T-cell (primary cell): Measurements from ENCODE around the gene SHC1. TPM values are rescaled to one million over a fixed set of nuclear protein-coding genes. Genes with fewer than 3 reads are reported as not detected.
"Not testable (repeated sequence)": the region's sequence is repeated elsewhere in the genome, so short reads cannot be mapped to it uniquely, and the experiment has no call there.

ENCODE experiments used
- ATAC-seq, 4 experiments: fragments of 200-7000 bp in 3 of 4; fragments of 150-1000 bp in 1 of 4; cut with Tn5 transposase; replicated peaks in 1 of 4; 1 replicate in 3 of 4; 2 replicates in 1 of 4; pipeline ENCODE4 v1.10.0; 2021; ENCODE audit warnings: moderate library complexity in 3 of 4, mild to moderate bottlenecking in 2 of 4, moderate number of reproducible peaks in 1 of 4
- CTCF ChIA-PET, 2 donors: fragments of 300-600 bp; sonication (Branson Sonifier 250); formaldehyde crosslinking; loops; one replicate each; lab custom pipeline; 2022; ENCODE audit warnings: antibody characterized with exemption in 2 of 2; lab: Charles Lee
- POLR2A ChIA-PET, 2 donors: fragments of 300-600 bp; sonication (Branson Sonifier 250); formaldehyde crosslinking; loops; one replicate each; lab custom pipeline; 2022; ENCODE audit warnings: antibody characterized with exemption in 2 of 2; lab: Charles Lee
- DNase-seq, 35 experiments: peaks; one replicate each; pipeline versions ENCODE4 v3.0.0 to v3.0.0-alpha.2; 2013 to 2023
- H3K27ac ChIP-seq: one replicate; pipeline ENCODE4 v1.5.1; 2013; ENCODE audit warnings: low read length
- H3K27me3 ChIP-seq, 2 experiments: replicated peaks in 1 of 2; 1 replicate in 1 of 2; 2 replicates in 1 of 2; pipeline versions ENCODE4 v1.6.1 to v1.7.0; 2013; ENCODE audit warnings: low read length in 1 of 2, mixed read lengths in 1 of 2; ENCODE audit not compliant: control insufficient read depth in 2 of 2, insufficient read depth in 2 of 2; ENCODE audit errors: extremely low read depth in 1 of 2
- H3K36me3 ChIP-seq, 2 donors: 1 replicate in 1 of 2; 2 replicates in 1 of 2; pipeline versions ENCODE4 v1.6.1 to v1.7.0; 2013; ENCODE audit warnings: low read length in 1 of 2; ENCODE audit not compliant: control insufficient read depth in 2 of 2, insufficient read depth in 1 of 2; ENCODE audit errors: extremely low read depth in 1 of 2
- H3K4me1 ChIP-seq, 2 experiments: 1 replicate in 1 of 2; 2 replicates in 1 of 2; pipeline versions ENCODE4 v1.6.1 to v1.7.0; 2013; ENCODE audit warnings: low read length in 2 of 2, mixed read lengths in 1 of 2; ENCODE audit not compliant: insufficient read depth in 2 of 2, control insufficient read depth in 1 of 2; ENCODE audit errors: extremely low read depth in 1 of 2
- H3K4me3 ChIP-seq, 2 donors: 1 replicate in 1 of 2; 2 replicates in 1 of 2; pipeline versions ENCODE4 v1.5.1 to v1.7.0; 2013; ENCODE audit warnings: mild to moderate bottlenecking in 2 of 2, low read length in 1 of 2, moderate library complexity in 1 of 2; ENCODE audit not compliant: control insufficient read depth in 1 of 2; ENCODE audit errors: extremely low read depth in 1 of 2
- H3K9me3 ChIP-seq: 2 replicates; pipeline ENCODE4 v1.7.0; 2013
- H3K27ac Mint-ChIP-seq, 2 donors: one replicate each; pipeline ENCODE4 v1.8.0; 2020 to 2021; ENCODE audit warnings: mild to moderate bottlenecking in 2 of 2, mixed read lengths in 2 of 2
- H3K27me3 Mint-ChIP-seq, 2 donors: one replicate each; pipeline ENCODE4 v1.8.0; 2021 to 2022; ENCODE audit warnings: mixed read lengths in 2 of 2
- H3K36me3 Mint-ChIP-seq: one replicate; pipeline ENCODE4 v1.8.0; 2021; ENCODE audit warnings: mixed read lengths
- H3K4me1 Mint-ChIP-seq, 3 donors: one replicate each; pipeline ENCODE4 v1.8.0; 2020 to 2022; ENCODE audit warnings: mixed read lengths in 3 of 3, mild to moderate bottlenecking in 1 of 3
- H3K4me3 Mint-ChIP-seq, 3 donors: one replicate each; pipeline ENCODE4 v1.8.0; 2020 to 2022; ENCODE audit warnings: mild to moderate bottlenecking in 3 of 3, mixed read lengths in 3 of 3, moderate library complexity in 3 of 3
- H3K9me3 Mint-ChIP-seq, 3 donors: one replicate each; pipeline ENCODE4 v1.8.0; 2020 to 2022; ENCODE audit warnings: mixed read lengths in 3 of 3
- WGBS: methylation state at CpG from one replicate; pipeline ENCODE4 v1.1.5; 2013; ENCODE audit warnings: missing lambda C conversion rate; ENCODE audit not compliant: insufficient coverage; 5-methylcytosine and 5-hydroxymethylcytosine counted together
- total RNA-seq, 35 experiments: library from RNA in 6 of 35; stranded (reverse) in 6 of 35; fragments of 120-200 nt in 1 of 35; gene quantifications; one replicate each; pipeline versions ENCODE4 v1.2.1 to v1.2.4 and lab custom pipeline; 2013 to 2026

The SHC1 gene
- total RNA-seq, 5 donors from 2014 or later (not counting 1 experiment from before 2014, with no cell fraction given) = 61.3 to 88.2 (median 76.8) TPM

DNA sequence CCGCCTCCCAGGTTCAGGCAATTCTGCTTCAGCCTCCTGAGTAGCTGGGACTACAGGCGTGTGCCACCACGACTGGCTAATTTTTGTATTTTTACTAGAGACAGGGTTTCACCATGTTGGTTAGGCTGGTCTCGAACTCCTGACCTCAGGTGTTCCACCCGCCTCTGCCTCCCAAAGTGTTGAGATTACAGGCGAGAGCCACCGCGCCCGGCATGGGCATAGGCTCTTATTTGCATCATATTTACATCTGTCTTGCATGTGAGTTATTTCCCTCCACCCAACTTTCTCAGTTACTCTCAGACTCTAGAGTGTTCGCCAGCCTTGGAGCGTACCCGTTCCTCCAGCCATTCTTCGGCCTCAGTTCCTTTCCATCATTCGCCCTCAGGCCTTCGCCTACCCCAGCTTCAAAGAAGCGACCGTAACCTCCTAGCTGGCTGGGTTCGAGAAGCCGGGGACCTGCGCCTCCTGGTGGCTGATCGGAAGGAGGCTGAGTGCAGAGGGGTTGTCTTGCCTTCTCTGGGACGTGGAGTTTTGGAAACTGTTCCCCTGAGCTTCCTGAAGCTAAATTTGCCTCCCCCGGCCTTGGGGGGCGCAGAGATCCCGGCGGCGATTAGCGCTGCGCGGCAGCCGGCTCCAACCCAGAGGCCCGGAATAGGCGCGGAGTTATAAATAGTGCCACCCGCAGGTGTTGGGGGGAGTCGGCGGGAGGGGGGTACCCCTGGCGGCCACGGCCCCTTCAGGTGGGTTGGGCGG lies 28.4 kb upstream of the SHC1 start:
- ATAC-seq = peak in 1 of 4 experiments; percentile 3
- 14% methylated on average over 31 of the region's 40 CpGs for WGBS

DNA sequence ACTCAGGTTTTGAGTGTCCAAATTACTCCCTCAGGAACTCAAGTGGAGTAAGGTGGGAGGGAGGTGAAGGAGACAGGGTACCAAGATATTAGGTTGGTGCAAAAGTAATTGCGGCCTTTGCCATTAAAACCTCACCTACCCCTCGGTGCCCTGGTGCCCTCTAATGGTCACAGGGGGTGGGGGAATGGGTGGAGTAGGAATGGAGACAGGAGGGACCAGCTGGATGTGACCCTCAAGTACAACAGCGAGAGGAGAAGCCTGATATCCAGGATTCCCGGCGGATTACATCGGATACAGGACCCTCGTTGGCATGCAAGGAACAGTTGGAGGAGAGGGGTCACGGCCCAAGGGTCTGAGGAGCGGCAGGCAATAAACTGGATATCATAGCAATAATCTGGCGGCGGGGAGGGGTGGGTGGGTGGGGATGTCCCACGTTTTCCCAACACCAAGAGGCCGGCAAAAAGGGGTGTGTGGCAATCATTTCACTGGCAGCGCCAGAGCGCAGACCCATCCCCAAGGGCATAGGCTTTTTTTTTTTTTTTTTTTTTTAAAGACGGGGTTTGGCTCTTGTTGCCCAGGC lies 27.7 kb upstream of the SHC1 start:
- peaks cover 22 to 28% (median 28%) of the 10 kb centered on the region in 3 donors for H3K4me1 Mint-ChIP-seq
- Histone ChIP-seq H3K4me1 (peaks cover 6 to 54% of the 10 kb centered on the region in 2 experiments), H3K27me3 (no peaks in the 10 kb centered on the region), H3K27ac (no peak overlapping the region), H3K36me3 (peaks cover 0 to 2% of the 10 kb centered on the region in 2 donors), H3K4me3 (no peak overlapping the region), H3K9me3 (no peaks in the 10 kb centered on the region)
- H3K27ac Mint-ChIP-seq = peak overlapping the region; percentile 52 to 91
- H3K9me3 Mint-ChIP-seq = no peaks in the 10 kb centered on the region
- CTCF ChIA-PET = interaction anchor here (0.6 to 2.1 kb wide), 10 partner anchors 12 to 957 kb away, joined by 3 to 29 read pairs (median 6); partner anchors contain the start of genes FLAD1 (in 1 of the 2) and PBXIP1 (in 1 of the 2)
- POLR2A ChIA-PET = no interaction called here
- no CpG with 5 or more reads among the region's 16 CpGs for WGBS
- no peaks in the 10 kb centered on the region for H3K27me3 Mint-ChIP-seq
- DNase-seq = no peak
- no peaks in the 10 kb centered on the region for H3K36me3 Mint-ChIP-seq
- ATAC-seq = no peak
- peak overlapping the region in 2 of 3 donors; percentile 13 to 89 for H3K4me3 Mint-ChIP-seq

More for the DNA sequence above, 28.4 kb upstream of the SHC1 start:
- CTCF ChIA-PET = interaction anchor here (0.6 to 2.1 kb wide), 14 partner anchors 8 to 956 kb away, joined by 3 to 29 read pairs (median 4); partner anchors contain the start of genes FLAD1 (in 1 of the 2) and PBXIP1 (in 1 of the 2)
- DNase-seq = peak in 27 of 35 experiments; percentile 32 to 76 (median 54)
- peak overlapping the region; percentile 88 to 91 for H3K27ac Mint-ChIP-seq
- H3K4me3 Mint-ChIP-seq = peak overlapping the region; percentile 68 to 89 (median 81)
- H3K27me3 ChIP-seq = no peaks in the 10 kb centered on the region
- peak overlapping the region; percentile 64 to 97 for H3K4me3 ChIP-seq
- peaks cover 9 to 61% of the 10 kb centered on the region in 2 experiments for H3K4me1 ChIP-seq
- H3K27ac ChIP-seq = peak overlapping the region; percentile 95
- H3K36me3 ChIP-seq = no peaks in the 10 kb centered on the region
- H3K4me1 Mint-ChIP-seq = peaks cover 27 to 33% (median 33%) of the 10 kb centered on the region in 3 donors
- no peaks in the 10 kb centered on the region for H3K9me3 Mint-ChIP-seq
- H3K36me3 Mint-ChIP-seq = no peaks in the 10 kb centered on the region
- H3K9me3 ChIP-seq = no peaks in the 10 kb centered on the region
- no peaks in the 10 kb centered on the region for H3K27me3 Mint-ChIP-seq
- POLR2A ChIA-PET = no interaction called here

DNA sequence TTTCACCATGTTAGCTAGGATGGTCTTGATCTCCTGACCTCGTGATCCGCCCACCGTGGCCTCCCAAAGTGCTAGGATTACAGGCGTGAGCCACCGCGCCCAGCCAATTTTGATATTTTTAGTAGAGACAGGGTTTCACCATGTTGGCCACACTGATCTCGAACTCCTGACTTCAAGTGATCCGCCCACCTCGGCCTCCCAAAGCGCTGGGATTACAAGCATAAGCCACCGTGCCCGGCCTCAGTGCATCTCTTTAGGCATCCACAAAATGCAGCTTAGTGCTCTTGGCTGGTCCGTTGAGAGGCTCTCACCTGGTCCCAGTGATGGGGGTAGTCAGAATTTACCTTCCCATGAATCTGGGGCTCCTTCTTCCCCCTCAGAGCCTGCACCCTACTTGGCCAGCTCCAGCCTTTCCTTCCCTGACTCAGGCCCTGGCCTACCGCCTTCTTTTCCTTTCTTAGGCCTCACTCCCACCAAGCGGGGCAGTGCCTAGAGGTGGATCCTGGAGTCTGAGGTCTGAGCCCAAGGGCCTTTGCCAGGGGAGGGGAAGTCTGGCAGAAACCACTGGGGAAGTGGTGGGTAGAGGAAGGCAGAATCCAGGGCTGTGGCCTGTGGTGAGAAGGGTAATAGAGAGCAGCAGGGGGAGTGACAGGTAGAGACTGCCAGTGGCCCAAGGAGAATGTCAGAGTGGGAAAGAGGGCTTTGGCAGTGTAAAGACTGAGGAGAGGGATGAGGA lies 26.6 kb upstream of the SHC1 start:
- CTCF ChIA-PET = interaction anchor here (0.6 to 1.1 kb wide), 2 partner anchors 41 to 55 kb away, joined by 3 to 5 read pairs; partner anchors contain the start of gene PBXIP1 (in 1 of the 2)
- POLR2A ChIA-PET = interaction anchor here (0.7 to 0.9 kb wide), 2 partner anchors 45 kb away, joined by 3 to 6 read pairs; no protein-coding TSS in a partner anchor
- no peaks in the 10 kb centered on the region for H3K9me3 Mint-ChIP-seq
- H3K27ac Mint-ChIP-seq = peak overlapping the region; percentile 23 to 37
- no peaks in the 10 kb centered on the region for H3K27me3 Mint-ChIP-seq
- Histone ChIP-seq H3K36me3 (peaks cover 2 to 4% of the 10 kb centered on the region in 2 donors), H3K4me1 (peaks cover 6 to 47% of the 10 kb centered on the region in 2 experiments), H3K9me3 (no peaks in the 10 kb centered on the region), H3K27me3 (no peaks in the 10 kb centered on the region), H3K27ac (no peak overlapping the region), H3K4me3 (no peak overlapping the region)
- DNase-seq (no peak), ATAC-seq (no peak)
- H3K36me3 Mint-ChIP-seq = no peaks in the 10 kb centered on the region
- H3K4me3 Mint-ChIP-seq = peak overlapping the region in 1 of 3 donors; percentile 31
- 93% methylated on average over 6 of the region's 15 CpGs for WGBS
- H3K4me1 Mint-ChIP-seq = peaks cover 22 to 28% (median 28%) of the 10 kb centered on the region in 3 donors

DNA sequence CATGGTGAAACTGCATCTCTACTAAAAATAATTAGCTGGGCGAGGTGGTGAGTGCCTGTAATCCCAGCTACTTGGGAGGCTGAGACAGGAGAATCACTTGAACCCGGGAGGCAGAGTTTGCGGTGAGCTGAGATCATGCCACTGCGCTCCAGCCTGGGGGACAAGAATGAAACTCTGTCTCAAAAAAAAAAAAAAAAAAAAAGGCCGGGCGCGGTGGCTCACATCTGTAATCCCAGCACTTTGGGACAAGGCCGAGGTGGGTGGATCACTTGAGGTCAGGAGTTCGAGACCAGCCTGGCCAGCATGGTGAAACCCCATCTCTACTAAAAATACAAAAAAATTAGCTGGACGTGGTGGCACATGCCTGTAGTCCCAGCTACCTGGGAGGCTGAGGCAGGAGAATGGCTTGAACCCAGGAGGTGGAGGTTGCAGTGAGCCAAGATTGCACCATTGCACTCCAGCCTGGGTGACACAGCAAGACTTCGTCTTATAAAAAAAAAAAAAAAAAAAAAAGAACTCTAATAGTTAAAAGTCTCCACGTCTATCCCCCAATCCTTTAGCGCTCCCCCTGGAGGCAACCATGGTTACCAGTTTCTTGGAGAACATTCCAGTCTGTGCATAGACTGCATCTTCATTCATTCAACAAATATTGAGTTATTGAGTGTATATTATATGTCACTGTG lies 24.9 kb upstream of the SHC1 start:
- Histone ChIP-seq H3K4me1 (peaks cover 6 to 34% of the 10 kb centered on the region in 2 experiments), H3K36me3 (peaks cover 2 to 14% of the 10 kb centered on the region in 2 donors)
- not testable (repeated sequence) for H3K4me3 Mint-ChIP-seq, H3K36me3 Mint-ChIP-seq, H3K9me3 ChIP-seq, H3K27me3 ChIP-seq, H3K4me3 ChIP-seq, ATAC-seq, H3K9me3 Mint-ChIP-seq, H3K27ac ChIP-seq, H3K27me3 Mint-ChIP-seq
- peak in 1 of 35 experiments; percentile 31 for DNase-seq
- CTCF ChIA-PET = interaction anchor here (0.7 to 1.3 kb wide), 6 partner anchors 8 to 481 kb away, joined by 3 to 8 read pairs (median 6); no protein-coding TSS in a partner anchor
- POLR2A ChIA-PET = interaction anchor here in 1 of 2 donors (0.8 kb wide), 1 partner anchor 961 kb away, joined by 10 read pairs; no protein-coding TSS in a partner anchor
- Mint-ChIP-seq H3K27ac (peak overlapping the region in 1 of 2 donors; percentile 22), H3K4me1 (peaks cover 22 to 28% (median 28%) of the 10 kb centered on the region in 3 donors)
- WGBS = 90% methylated on average over 2 of the region's 13 CpGs

DNA sequence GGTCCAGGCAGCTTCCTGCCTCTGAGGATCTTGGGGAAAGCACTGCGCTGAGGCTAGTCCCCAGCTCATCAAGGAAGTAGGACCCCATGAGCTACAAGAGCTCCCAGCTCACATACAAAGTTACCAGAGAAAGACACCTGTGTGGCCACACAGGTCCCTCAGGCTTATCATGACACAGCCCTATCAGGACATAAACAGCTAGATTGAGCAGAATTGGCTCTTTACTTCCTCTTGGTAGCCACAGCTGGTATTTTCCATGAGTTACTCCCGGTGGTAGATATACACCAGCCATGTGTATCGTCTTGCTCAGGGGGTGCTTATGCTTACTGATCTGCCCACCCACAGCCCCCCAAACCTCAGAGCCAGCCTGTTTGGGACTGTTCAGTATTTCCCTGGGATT lies 24.0 kb upstream of the SHC1 start:
- peaks cover 19 to 24% (median 23%) of the 10 kb centered on the region in 3 donors for H3K4me1 Mint-ChIP-seq
- 63% methylated on average over 3 of the region's 3 CpGs for WGBS
- Histone ChIP-seq H3K4me3 (no peak overlapping the region), H3K9me3 (no peaks in the 10 kb centered on the region), H3K4me1 (peaks cover 6 to 26% of the 10 kb centered on the region in 2 experiments), H3K27me3 (no peaks in the 10 kb centered on the region), H3K27ac (no peak overlapping the region), H3K36me3 (peaks cover 2 to 22% of the 10 kb centered on the region in 2 donors)
- H3K4me3 Mint-ChIP-seq = no peak overlapping the region
- no peaks in the 10 kb centered on the region for H3K27me3 Mint-ChIP-seq
- H3K9me3 Mint-ChIP-seq = no peaks in the 10 kb centered on the region
- peaks cover 3% of the 10 kb centered on the region for H3K36me3 Mint-ChIP-seq
- ATAC-seq (no peak), DNase-seq (no peak)
- CTCF ChIA-PET = interaction anchor here (0.5 to 1.8 kb wide), 7 partner anchors 10 to 28 kb away, joined by 3 to 8 read pairs (median 3); no protein-coding TSS in a partner anchor
- POLR2A ChIA-PET = interaction anchor here in 1 of 2 donors (0.5 to 1.1 kb wide), 3 partner anchors 11 to 31 kb away, joined by 3 to 11 read pairs (median 3); partner anchors contain the start of gene FLAD1
- peak overlapping the region in 1 of 2 donors; percentile 28 for H3K27ac Mint-ChIP-seq
